ENCODE results near the gene SPON1.

The SPON1 gene

DNA sequence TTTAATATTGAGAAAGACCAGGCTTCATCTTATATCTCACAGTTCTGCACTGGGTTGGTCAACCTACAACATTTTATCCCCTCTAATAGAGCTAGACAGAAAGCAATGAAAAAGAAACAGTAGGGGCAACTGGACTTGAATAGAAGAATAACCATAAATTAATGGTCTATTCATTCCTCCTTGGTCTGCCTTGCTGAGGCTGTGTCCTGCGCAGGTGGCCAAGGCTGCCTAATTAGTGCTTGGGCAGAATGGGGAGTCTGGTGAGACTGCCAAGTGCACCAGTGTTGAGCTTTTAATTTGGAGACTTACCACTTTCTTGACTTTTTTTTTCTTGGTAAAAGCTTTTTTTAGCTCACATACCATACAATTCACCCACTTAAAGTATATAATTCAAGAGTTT lies 35.0 kb upstream of the SPON1 start:
- Histone ChIP-seq H4K20me1 (ENCODE audit: insufficient read depth, low read length) (no peaks in the 10 kb centered on the region), H3K4me1 (ENCODE audit: insufficient read depth, low read length) (no peaks in the 10 kb centered on the region), H3K4me2 (ENCODE audit: insufficient read depth, low read length) (no peak overlapping the region), H3K9me3 (ENCODE audit: insufficient read depth, low read length, severe bottlenecking) (no peaks in the 10 kb centered on the region), H3K79me2 (ENCODE audit: insufficient read depth, low read length) (no peaks in the 10 kb centered on the region), H3K36me3 (ENCODE audit: insufficient read depth, low read length) (no peaks in the 10 kb centered on the region), H2AFZ (ENCODE audit: low read depth, low read length) (no peak overlapping the region), H3K9ac (ENCODE audit: low read depth, low read length) (no peak overlapping the region), H3K4me3 (ENCODE audit: low read depth in 1 of 2, low read length in 2 of 2) (no peak overlapping the region), H3K27me3 (ENCODE audit: insufficient read depth, low read length, poor library complexity) (peaks cover 4% of the 10 kb centered on the region), H3K27ac (ENCODE audit: low read length) (no peak overlapping the region)
- no peak for DNase-seq
- TF ChIP-seq EZH2 (IDR thresholded peaks at IDR 0.05; ENCODE audit: borderline replicate concordance, low read depth, low read length, severe bottlenecking) (no peak), CTCF (IDR thresholded peaks at IDR 0.05; ENCODE audit: borderline replicate concordance, extremely low read depth, low read length, poor library complexity, severe bottlenecking) (no peak)
- ATAC-seq (ENCODE audit: insufficient read depth, low read depth) = no peak

DNA sequence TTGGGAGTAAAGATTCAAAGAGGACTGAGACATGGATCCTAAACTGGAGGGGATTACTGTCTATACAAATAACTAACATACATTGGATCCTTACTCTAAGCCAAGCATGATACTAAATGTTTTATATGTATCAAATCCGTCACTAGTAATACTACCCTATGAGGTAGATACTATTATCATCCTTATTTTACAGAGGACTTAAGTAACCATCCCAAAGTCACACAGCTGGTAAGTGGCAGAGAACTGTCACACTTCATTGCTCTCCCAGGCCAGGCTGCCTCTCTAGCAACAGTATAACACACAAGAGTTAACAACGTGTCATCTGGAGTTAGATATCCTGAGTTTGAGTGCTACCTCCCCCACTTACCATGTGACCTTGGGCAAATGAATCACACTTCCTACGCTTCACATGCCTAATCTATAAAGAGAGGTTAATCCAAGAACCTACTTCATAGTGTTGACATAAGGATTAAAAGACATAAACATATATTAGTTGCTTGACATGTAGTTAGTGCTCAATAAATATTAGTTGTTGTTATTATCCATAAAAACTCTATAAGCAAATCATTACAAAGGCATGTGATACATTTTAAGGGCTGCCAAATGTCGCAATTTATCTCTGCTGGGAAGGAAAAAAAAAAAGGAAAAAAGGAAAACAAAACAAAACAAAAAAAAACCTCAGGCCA lies 33.8 kb upstream of the SPON1 start:
- Histone ChIP-seq H3K36me3 (ENCODE audit: insufficient read depth, low read length) (no peaks in the 10 kb centered on the region), H3K27me3 (ENCODE audit: insufficient read depth, low read length, poor library complexity) (peaks cover 4% of the 10 kb centered on the region), H4K20me1 (ENCODE audit: insufficient read depth, low read length) (no peaks in the 10 kb centered on the region), H3K4me1 (ENCODE audit: insufficient read depth, low read length) (no peaks in the 10 kb centered on the region), H3K4me3 (ENCODE audit: low read depth in 1 of 2, low read length in 2 of 2) (no peak overlapping the region), H3K9me3 (ENCODE audit: insufficient read depth, low read length, severe bottlenecking) (no peaks in the 10 kb centered on the region), H3K27ac (ENCODE audit: low read length) (no peak overlapping the region), H3K79me2 (ENCODE audit: insufficient read depth, low read length) (no peaks in the 10 kb centered on the region), H2AFZ (ENCODE audit: low read depth, low read length) (no peak overlapping the region), H3K9ac (ENCODE audit: low read depth, low read length) (no peak overlapping the region), H3K4me2 (ENCODE audit: insufficient read depth, low read length) (no peak overlapping the region)
- TF ChIP-seq EZH2 (IDR thresholded peaks at IDR 0.05; ENCODE audit: borderline replicate concordance, low read depth, low read length, severe bottlenecking) (no peak), CTCF (IDR thresholded peaks at IDR 0.05; ENCODE audit: borderline replicate concordance, extremely low read depth, low read length, poor library complexity, severe bottlenecking) (no peak)
- DNase-seq = no peak
- ATAC-seq (ENCODE audit: insufficient read depth, low read depth) = no peak

DNA sequence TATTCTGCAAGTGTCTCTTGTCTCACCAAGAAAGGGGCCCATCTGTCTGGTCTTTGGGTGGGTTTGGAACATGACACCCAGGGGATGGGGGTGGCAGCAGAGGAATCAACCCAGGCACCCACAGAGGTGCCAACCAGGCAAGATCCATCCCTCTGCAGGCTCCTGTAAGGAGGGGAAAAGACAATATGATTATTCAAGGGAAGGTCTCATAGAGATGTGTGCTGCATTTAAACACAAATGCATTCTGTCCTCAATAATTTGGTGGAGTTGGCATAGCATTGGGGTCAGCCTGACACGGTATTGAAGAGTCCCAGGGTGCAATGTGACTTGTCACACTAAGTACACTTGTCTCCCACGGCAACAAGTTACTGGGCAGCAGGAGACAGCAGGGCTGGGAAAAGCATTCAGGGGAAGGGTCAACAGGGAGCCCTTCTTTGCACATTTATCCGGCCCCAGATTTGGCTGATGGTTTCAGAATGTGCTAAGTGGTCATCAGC lies 33.1 kb upstream of the SPON1 start:
- ATAC-seq (ENCODE audit: insufficient read depth, low read depth) = no peak
- H3K36me3 ChIP-seq (ENCODE audit: insufficient read depth, low read length) = no peaks in the 10 kb centered on the region
- no peaks in the 10 kb centered on the region for H3K4me1 ChIP-seq (ENCODE audit: insufficient read depth, low read length)
- no peak for DNase-seq
- H3K9ac ChIP-seq (ENCODE audit: low read depth, low read length) = no peak overlapping the region
- no peak for TF ChIP-seq CTCF (IDR thresholded peaks at IDR 0.05; ENCODE audit: borderline replicate concordance, extremely low read depth, low read length, poor library complexity, severe bottlenecking)
- TF ChIP-seq EZH2 (IDR thresholded peaks at IDR 0.05; ENCODE audit: borderline replicate concordance, low read depth, low read length, severe bottlenecking) = no peak
- H4K20me1 ChIP-seq (ENCODE audit: insufficient read depth, low read length) = no peaks in the 10 kb centered on the region
- peaks cover 4% of the 10 kb centered on the region for H3K27me3 ChIP-seq (ENCODE audit: insufficient read depth, low read length, poor library complexity)
- H3K27ac ChIP-seq (ENCODE audit: low read length) = no peak overlapping the region
- no peak overlapping the region for H2AFZ ChIP-seq (ENCODE audit: low read depth, low read length)
- H3K79me2 ChIP-seq (ENCODE audit: insufficient read depth, low read length) = no peaks in the 10 kb centered on the region
- no peaks in the 10 kb centered on the region for H3K9me3 ChIP-seq (ENCODE audit: insufficient read depth, low read length, severe bottlenecking)
- no peak overlapping the region for H3K4me3 ChIP-seq (ENCODE audit: low read depth in 1 of 2, low read length in 2 of 2)
- H3K4me2 ChIP-seq (ENCODE audit: insufficient read depth, low read length) = no peak overlapping the region
